HEK293 (cell line): Measurements from ENCODE around the gene IGLL1.

Experiments used
- CTCF ChIA-PET: fragments of 350-600 bp; formaldehyde crosslinking; extraction: SDS; loops from one replicate; lab custom pipeline; 2021; ENCODE audit warnings: antibody characterized with exemption; lab: Yijun Ruan, JAX
- POLR2A ChIA-PET: fragments of 300-600 bp; formaldehyde crosslinking; extraction: SDS; loops from one replicate; lab custom pipeline; 2020; ENCODE audit warnings: antibody characterized with exemption, inconsistent platforms; lab: Yijun Ruan, JAX
- H3K27ac ChIP-seq: fragments of 200-500 bp; sonication (Bioruptor generic); 2 replicates; pipeline ENCODE4 v1.5.1; 2014; ENCODE audit warnings: low read depth, low read length, control low read depth, inconsistent platforms; ENCODE audit errors: extremely low read depth
- H3K36me3 ChIP-seq, 2 experiments: fragments of 200-500 bp in 1 of 2; sonication (Bioruptor generic) in 1 of 2; 1 replicate in 1 of 2; 2 replicates in 1 of 2; pipeline ENCODE4 v1.5.1; 2014 to 2017; ENCODE audit warnings: inconsistent platforms in 2 of 2, low read length in 2 of 2; ENCODE audit not compliant: control insufficient read depth in 2 of 2, insufficient read depth in 1 of 2
- H3K4me1 ChIP-seq: fragments of 200-500 bp; sonication (Bioruptor generic); 2 replicates; pipeline ENCODE4 v1.5.1; 2014; ENCODE audit warnings: mild to moderate bottlenecking, low read length, inconsistent platforms; ENCODE audit not compliant: control insufficient read depth, insufficient read depth
- H3K4me3 ChIP-seq: 2 replicates; pipeline ENCODE4 v1.5.1; 2011; ENCODE audit warnings: low read depth, mild to moderate bottlenecking, control low read depth, low read length, moderate library complexity
- H3K9me3 ChIP-seq: fragments of 200-500 bp; sonication (Bioruptor generic); 2 replicates; pipeline ENCODE4 v1.5.1; 2014; ENCODE audit warnings: low read depth, low read length, inconsistent platforms; ENCODE audit not compliant: control insufficient read depth, insufficient read depth
- KLF10 ChIP-seq: fragments of 450-650 bp; IDR thresholded peaks from 2 replicates; pipeline ENCODE4 v1.5.1; 2018; ENCODE audit warnings: missing biosample characterization, mild to moderate bottlenecking, missing genetic modification characterization
- SCRT1 ChIP-seq: fragments of 450-650 bp; formaldehyde crosslinking; IDR thresholded peaks from 2 replicates; pipeline ENCODE4 v1.5.1; 2016; ENCODE audit warnings: missing biosample characterization, missing genetic modification characterization, borderline replicate concordance
- SETDB1 ChIP-seq: IDR thresholded peaks from one replicate; pipeline ENCODE4 v1.6.1; 2017; ENCODE audit warnings: mild to moderate bottlenecking, low read length, moderate library complexity, mixed read lengths; ENCODE audit not compliant: insufficient read length
- ZBTB11 ChIP-seq: fragments of 450-650 bp; formaldehyde crosslinking; conservative IDR thresholded peaks from 2 replicates; pipeline ENCODE4 v1.5.1; 2016; ENCODE audit warnings: low read depth, missing biosample characterization, missing genetic modification characterization
- ZBTB48 ChIP-seq: fragments of 450-650 bp; formaldehyde crosslinking; IDR thresholded peaks from 2 replicates; pipeline ENCODE4 v1.5.1; 2016; ENCODE audit warnings: missing biosample characterization, missing genetic modification characterization
- ZFHX2 ChIP-seq: fragments of 450-650 bp; formaldehyde crosslinking; conservative IDR thresholded peaks from 2 replicates; pipeline ENCODE4 v1.5.1; 2016; ENCODE audit warnings: missing biosample characterization, missing genetic modification characterization
- ZFP37 ChIP-seq: fragments of 450-650 bp; formaldehyde crosslinking; IDR thresholded peaks from 2 replicates; pipeline ENCODE4 v1.5.1; 2016; ENCODE audit warnings: missing biosample characterization, missing genetic modification characterization
- ZNF16 ChIP-seq: fragments of 450-650 bp; formaldehyde crosslinking; IDR thresholded peaks from 2 replicates; pipeline ENCODE4 v1.5.1; 2016; ENCODE audit warnings: low read depth, missing biosample characterization, missing genetic modification characterization
- ZNF239 ChIP-seq: fragments of 450-650 bp; formaldehyde crosslinking; IDR thresholded peaks from 2 replicates; pipeline ENCODE4 v1.5.1; 2016; ENCODE audit warnings: missing biosample characterization, missing genetic modification characterization
- ZNF248 ChIP-seq: fragments of 450-650 bp; formaldehyde crosslinking; IDR thresholded peaks from 2 replicates; pipeline ENCODE4 v1.5.1; 2017; ENCODE audit warnings: missing biosample characterization, missing genetic modification characterization
- ZNF280C ChIP-seq: fragments of 450-650 bp; formaldehyde crosslinking; IDR thresholded peaks from 2 replicates; pipeline ENCODE4 v1.5.1; 2016; ENCODE audit warnings: missing biosample characterization, missing genetic modification characterization
- ZNF280D ChIP-seq: fragments of 450-650 bp; formaldehyde crosslinking; IDR thresholded peaks from 2 replicates; pipeline ENCODE4 v1.5.1; 2016; ENCODE audit warnings: missing biosample characterization, missing genetic modification characterization
- ZNF292 ChIP-seq: fragments of 450-650 bp; formaldehyde crosslinking; IDR thresholded peaks from 2 replicates; pipeline ENCODE4 v1.5.1; 2016; ENCODE audit warnings: low read depth, missing biosample characterization, missing genetic modification characterization, borderline replicate concordance
- ZNF391 ChIP-seq: fragments of 450-650 bp; formaldehyde crosslinking; IDR thresholded peaks from 2 replicates; pipeline ENCODE4 v1.5.1; 2016; ENCODE audit warnings: low read depth, missing biosample characterization, missing genetic modification characterization, borderline replicate concordance
- ZNF510 ChIP-seq: fragments of 450-650 bp; formaldehyde crosslinking; IDR thresholded peaks from 2 replicates; pipeline ENCODE4 v1.5.1; 2018; ENCODE audit warnings: mild to moderate bottlenecking, missing genetic modification characterization, missing biosample characterization; ENCODE audit not compliant: insufficient replicate concordance
- ZNF514 ChIP-seq: fragments of 450-650 bp; formaldehyde crosslinking; IDR thresholded peaks from 2 replicates; pipeline ENCODE4 v1.5.1; 2016; ENCODE audit warnings: missing biosample characterization, missing genetic modification characterization
- ZNF664 ChIP-seq: fragments of 450-650 bp; formaldehyde crosslinking; IDR thresholded peaks from 2 replicates; pipeline ENCODE4 v1.5.1; 2016; ENCODE audit warnings: missing biosample characterization, missing genetic modification characterization
- ZNF776 ChIP-seq: fragments of 450-650 bp; formaldehyde crosslinking; IDR thresholded peaks from 2 replicates; pipeline ENCODE4 v1.5.0; 2017; ENCODE audit warnings: missing biosample characterization, missing genetic modification characterization, borderline replicate concordance
- ZNF785 ChIP-seq: fragments of 450-650 bp; formaldehyde crosslinking; IDR thresholded peaks from 2 replicates; pipeline ENCODE4 v1.5.1; 2016; ENCODE audit warnings: missing biosample characterization, missing genetic modification characterization
- ZSCAN18 ChIP-seq: fragments of 450-650 bp; formaldehyde crosslinking; IDR thresholded peaks from 2 replicates; pipeline ENCODE4 v1.5.1; 2016; ENCODE audit warnings: missing biosample characterization, missing genetic modification characterization

The IGLL1 gene

GRCh38 chr22:23550049-23550650 is 29.9 kb downstream of the IGLL1 start (continued):
- TF ChIP-seq ZBTB11 (tag by site-specific recombination) = no peak
- no peak for TF ChIP-seq ZNF248 (tag by site-specific recombination)

- POLR2A ChIA-PET = no interaction called here
- no peak for TF ChIP-seq SCRT1 (tag by site-specific recombination)
- TF ChIP-seq ZNF510 (tag by site-specific recombination) = no peak
- no peak for TF ChIP-seq SETDB1
- no peak for TF ChIP-seq ZNF16 (tag by site-specific recombination)
- TF ChIP-seq ZNF280D = no peak
- TF ChIP-seq ZSCAN18 = no peak
- TF ChIP-seq ZNF292 (tag by site-specific recombination) = no peak
- TF ChIP-seq KLF10 (tag by site-specific recombination) = no peak
- no peak for TF ChIP-seq ZNF391 (tag by site-specific recombination)
- TF ChIP-seq ZNF776 (tag by site-specific recombination) = no peak
- TF ChIP-seq ZNF280C (tag by site-specific recombination) = no peak
- TF ChIP-seq ZNF664 = no peak
- no peak for TF ChIP-seq ZBTB48 (tag by site-specific recombination)
- no peak for TF ChIP-seq ZFP37 (tag by site-specific recombination)
- TF ChIP-seq ZNF239 (tag by site-specific recombination) = no peak
- no peak for TF ChIP-seq ZNF785
- TF ChIP-seq ZFHX2 = no peak
- TF ChIP-seq ZNF514 (tag by site-specific recombination) = no peak
- TF ChIP-seq, all 188 proteins: peak for 0
- CTCF ChIA-PET = no interaction called here
Observed at GRCh38 chr22:23549198-23549595, 30.9 kb downstream of the IGLL1 start.

More at GRCh38 chr22:23549198-23549595, 30.9 kb downstream of the IGLL1 start:
- Histone ChIP-seq H3K36me3 (no peaks in the 10 kb centered on the region), H3K4me3 (no peak overlapping the region), H3K9me3 (no peaks in the 10 kb centered on the region), H3K27ac (no peak overlapping the region), H3K4me1 (no peaks in the 10 kb centered on the region)
